IPS-18c (cell line): ENCODE measurements around the gene HAGH.

ENCODE experiments used
- H3K4me3 ChIP-seq: 2 replicates; pipeline ENCODE4 v1.7.0; 2013; ENCODE audit warnings: low read depth, mild to moderate bottlenecking, low read length, moderate library complexity; ENCODE audit not compliant: insufficient read depth
- H3K9me3 ChIP-seq: one replicate; pipeline ENCODE4 v1.6.1; 2013; ENCODE audit warnings: mild to moderate bottlenecking, low read length, moderate library complexity; ENCODE audit not compliant: control insufficient read depth, insufficient read depth

HAGH gene

GRCh38 chr16:1793578-1794220 lies 32.9 kb downstream of the HAGH start, which contains the start of gene IGFALS:
IGFALS (minus strand) TSS chr16:1793705; CDS start chr16:1793652, 53 bp downstream.
- Histone ChIP-seq H3K4me3 (no peak within 1 kb of the TSS), H3K9me3 (peaks cover 3% of the 10 kb centered on the region)

GRCh38 chr16:1792836-1793577 lies 33.6 kb downstream of the HAGH start:
- H3K9me3 ChIP-seq, result no peaks in the 10 kb centered on the region

GRCh38 chr16:1791943-1792812 lies 34.4 kb downstream of the HAGH start:
- no peak overlapping the region for H3K4me3 ChIP-seq
- no peaks in the 10 kb centered on the region for H3K9me3 ChIP-seq

More at GRCh38 chr16:1792836-1793577, 33.6 kb downstream of the HAGH start:
- no peak overlapping the region for H3K4me3 ChIP-seq

- Histone ChIP-seq H3K9me3 (no peaks in the 10 kb centered on the region), H3K4me3 (no peak overlapping the region)
Observed at GRCh38 chr16:1791256-1791942, 35.2 kb downstream of the HAGH start.

GRCh38 chr16:1790611-1791255 lies 35.9 kb downstream of the HAGH start:
- Histone ChIP-seq H3K4me3 (no peak overlapping the region), H3K9me3 (no peaks in the 10 kb centered on the region)

- no peaks in the 10 kb centered on the region for H3K9me3 ChIP-seq
- H3K4me3 ChIP-seq, result no peak overlapping the region
Observed at GRCh38 chr16:1790261-1790610, 36.4 kb downstream of the HAGH start.

- no peaks in the 10 kb centered on the region for H3K9me3 ChIP-seq
- H3K4me3 ChIP-seq, result no peak overlapping the region
Observed at GRCh38 chr16:1789643-1790045, 37.0 kb downstream of the HAGH start.

- H3K9me3 ChIP-seq, result no peaks in the 10 kb centered on the region
- no peak overlapping the region for H3K4me3 ChIP-seq
Observed at GRCh38 chr16:1788708-1789100, 37.9 kb downstream of the HAGH start.

- H3K4me3 ChIP-seq, result no peak overlapping the region
- peaks cover under 1% of the 10 kb centered on the region for H3K9me3 ChIP-seq
Observed at GRCh38 chr16:1788095-1788707, 38.4 kb downstream of the HAGH start.

GRCh38 chr16:1787322-1788094 lies 39.1 kb downstream of the HAGH start:
- Histone ChIP-seq H3K9me3 (peaks cover 4% of the 10 kb centered on the region), H3K4me3 (no peak overlapping the region)

- H3K9me3 ChIP-seq, result peaks cover 4% of the 10 kb centered on the region
- no peak overlapping the region for H3K4me3 ChIP-seq
Observed at GRCh38 chr16:1787056-1787321, 39.6 kb downstream of the HAGH start.

- H3K9me3 ChIP-seq, result peaks cover 4% of the 10 kb centered on the region
- H3K4me3 ChIP-seq, result no peak overlapping the region
Observed at GRCh38 chr16:1786242-1787055, 40.2 kb downstream of the HAGH start.

- no peak overlapping the region for H3K4me3 ChIP-seq
- peaks cover 4% of the 10 kb centered on the region for H3K9me3 ChIP-seq
Observed at GRCh38 chr16:1785846-1786170, 40.8 kb downstream of the HAGH start.

- H3K9me3 ChIP-seq, result peaks cover 4% of the 10 kb centered on the region
- H3K4me3 ChIP-seq, result no peak overlapping the region
Observed at GRCh38 chr16:1784977-1785845, 41.4 kb downstream of the HAGH start.
